ENCODE measurements around the gene ELL. TPM values are rescaled to one million over a fixed set of nuclear protein-coding genes. Genes with fewer than 3 reads are reported as not detected.

Gene ELL
- total RNA-seq, 1 donor: 19.9 TPM

DNA sequence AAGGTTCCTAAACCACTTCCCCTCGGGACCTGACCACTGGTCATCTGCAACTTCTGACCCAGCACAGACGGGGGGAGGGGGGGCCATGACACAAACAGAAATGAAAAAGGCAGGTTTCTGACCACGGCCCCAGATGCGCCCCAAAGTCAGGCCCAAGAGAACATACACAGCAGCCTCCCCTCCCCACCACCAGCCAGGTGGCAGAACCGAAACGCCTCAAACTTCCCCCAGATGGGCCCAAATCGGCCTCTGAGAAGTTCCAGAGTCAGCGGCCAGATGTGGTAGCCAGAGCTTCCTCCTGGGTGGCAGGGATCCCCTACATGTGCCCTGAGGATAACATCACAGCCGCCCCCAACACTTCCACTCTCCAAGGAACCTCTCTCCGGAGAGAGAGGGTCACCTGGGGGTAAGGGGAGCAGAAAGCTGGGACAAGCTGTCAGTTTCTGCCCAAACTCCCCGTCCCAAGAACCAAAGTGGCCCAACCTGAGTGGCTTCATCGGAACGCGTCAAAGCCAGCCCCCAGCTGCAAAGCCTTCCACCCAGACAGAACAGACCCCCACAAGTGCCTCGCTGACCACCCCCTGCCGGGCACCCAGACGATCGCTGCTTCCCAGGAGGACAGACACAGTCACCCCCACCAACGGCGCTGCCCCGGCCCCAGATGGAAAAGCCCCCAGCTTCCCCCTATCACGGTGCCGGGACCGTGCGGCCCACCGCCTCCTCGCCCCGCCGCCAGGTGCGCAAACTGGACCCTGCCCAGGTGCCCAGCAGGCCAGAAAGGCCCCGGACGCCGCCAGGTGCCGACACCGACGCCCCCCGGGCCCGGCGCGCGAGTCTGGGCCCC lies 800 bp downstream of the ELL start:
- peak; percentile 53 for DNase-seq (ENCODE audit: low read depth)
- peak overlapping the region; percentile 76 for H3K4me3 ChIP-seq (ENCODE audit: low read depth, low read length)
- TF ChIP-seq, protein P1, sequence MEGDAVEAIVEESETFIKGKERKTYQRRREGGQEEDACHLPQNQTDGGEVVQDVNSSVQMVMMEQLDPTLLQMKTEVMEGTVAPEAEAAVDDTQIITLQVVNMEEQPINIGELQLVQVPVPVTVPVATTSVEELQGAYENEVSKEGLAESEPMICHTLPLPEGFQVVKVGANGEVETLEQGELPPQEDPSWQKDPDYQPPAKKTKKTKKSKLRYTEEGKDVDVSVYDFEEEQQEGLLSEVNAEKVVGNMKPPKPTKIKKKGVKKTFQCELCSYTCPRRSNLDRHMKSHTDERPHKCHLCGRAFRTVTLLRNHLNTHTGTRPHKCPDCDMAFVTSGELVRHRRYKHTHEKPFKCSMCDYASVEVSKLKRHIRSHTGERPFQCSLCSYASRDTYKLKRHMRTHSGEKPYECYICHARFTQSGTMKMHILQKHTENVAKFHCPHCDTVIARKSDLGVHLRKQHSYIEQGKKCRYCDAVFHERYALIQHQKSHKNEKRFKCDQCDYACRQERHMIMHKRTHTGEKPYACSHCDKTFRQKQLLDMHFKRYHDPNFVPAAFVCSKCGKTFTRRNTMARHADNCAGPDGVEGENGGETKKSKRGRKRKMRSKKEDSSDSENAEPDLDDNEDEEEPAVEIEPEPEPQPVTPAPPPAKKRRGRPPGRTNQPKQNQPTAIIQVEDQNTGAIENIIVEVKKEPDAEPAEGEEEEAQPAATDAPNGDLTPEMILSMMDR (IDR thresholded peaks at IDR 0.05; ENCODE audit: insufficient read depth, low read depth, low read length): no peak

DNA sequence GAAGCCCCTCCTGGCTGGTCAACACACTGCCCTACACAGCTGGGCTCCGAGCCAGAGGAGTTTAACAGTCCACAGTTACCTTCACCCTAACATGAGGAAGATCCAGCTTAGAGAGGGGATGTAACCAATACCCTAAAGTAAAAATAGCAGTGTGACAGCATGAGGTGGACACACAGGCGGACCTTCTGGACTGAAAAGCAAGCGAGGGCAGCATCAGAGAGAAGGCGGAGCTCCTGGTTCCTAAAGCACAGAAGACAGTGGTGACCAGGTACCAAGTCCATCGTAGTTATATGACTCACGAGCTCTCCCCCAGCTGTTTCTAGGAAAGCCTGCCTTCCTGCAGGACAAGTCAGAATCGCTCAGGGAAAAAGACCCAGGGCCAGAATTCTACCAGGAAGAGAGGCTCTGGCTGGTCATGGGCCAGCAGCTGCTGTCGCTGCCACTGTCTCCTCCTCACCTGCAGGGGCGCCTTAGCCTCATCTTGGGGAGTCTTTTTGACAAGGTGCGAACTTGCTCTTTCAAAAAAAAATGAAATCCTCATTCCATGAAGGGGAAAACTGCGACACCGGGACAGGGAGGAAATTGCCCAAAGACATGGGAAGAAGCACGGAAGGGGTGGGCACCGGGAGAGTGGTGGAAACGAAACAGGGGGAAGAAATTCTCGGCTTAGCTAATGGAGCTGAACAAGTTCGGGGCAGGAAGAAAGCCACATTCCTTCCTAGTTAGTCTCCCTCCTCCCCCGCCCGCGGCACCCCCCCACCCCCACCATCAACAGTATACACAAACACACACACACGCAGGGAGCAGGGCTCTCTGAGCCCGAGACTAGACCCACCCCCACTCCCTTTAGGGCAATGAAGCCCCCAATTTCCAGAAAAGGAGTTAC lies 1.7 kb downstream of the ELL start:
- DNase-seq (ENCODE audit: low read depth): peak; percentile 84
- TF ChIP-seq, protein P1 (IDR thresholded peaks at IDR 0.05; ENCODE audit: insufficient read depth, low read depth, low read length): peak; percentile 68
- H3K4me3 ChIP-seq (ENCODE audit: low read depth, low read length): peak overlapping the region; percentile 76

DNA sequence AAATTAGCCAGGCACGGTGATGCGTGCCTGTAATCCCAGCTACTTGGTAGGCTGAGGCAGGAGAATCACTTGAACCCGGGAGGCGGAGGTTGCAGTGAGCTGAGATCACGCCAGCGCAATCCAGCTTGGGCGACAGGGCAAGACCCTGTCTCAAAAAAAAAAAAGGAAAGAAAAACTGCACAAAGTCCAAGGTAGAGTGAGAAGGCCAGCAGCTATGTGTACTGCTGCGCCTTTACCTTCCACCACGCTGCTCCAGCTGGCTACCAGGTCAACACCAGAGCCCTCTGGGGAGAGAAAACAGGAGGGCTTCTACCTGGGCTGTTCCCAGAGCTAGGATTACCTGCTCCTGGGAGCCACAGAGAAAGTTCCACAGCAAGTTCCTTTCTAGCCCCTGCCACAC lies 3.2 kb downstream of the ELL start:
- DNase-seq (ENCODE audit: low read depth): no peak
- TF ChIP-seq, protein P1 (IDR thresholded peaks at IDR 0.05; ENCODE audit: insufficient read depth, low read depth, low read length): no peak

DNA sequence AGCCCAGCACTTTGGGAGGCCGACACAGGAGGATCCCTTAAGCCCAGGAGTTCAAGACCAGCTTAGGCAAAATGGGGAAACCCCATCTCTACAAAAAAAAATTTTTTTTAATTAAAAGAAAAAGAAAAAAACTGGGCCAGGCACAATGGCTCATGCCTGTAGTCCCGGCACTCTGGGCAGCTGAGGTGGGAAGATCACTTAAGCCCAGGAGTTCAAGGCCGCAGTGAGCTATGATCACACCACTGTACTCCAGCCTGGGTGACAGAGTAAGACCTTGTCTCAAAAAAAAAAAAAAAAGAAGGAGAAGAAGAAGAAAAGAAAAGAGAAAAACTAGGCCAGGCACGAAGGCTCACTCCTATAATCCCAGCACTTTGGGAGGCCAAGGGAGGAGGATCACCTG lies 4.3 kb downstream of the ELL start:
- no peak overlapping the region for H3K4me3 ChIP-seq (ENCODE audit: low read depth, low read length)
- no peak for DNase-seq (ENCODE audit: low read depth)
- TF ChIP-seq, protein P1 (IDR thresholded peaks at IDR 0.05; ENCODE audit: insufficient read depth, low read depth, low read length): no peak

More for the DNA sequence above, 3.2 kb downstream of the ELL start:
- H3K4me3 ChIP-seq (ENCODE audit: low read depth, low read length): no peak overlapping the region

DNA sequence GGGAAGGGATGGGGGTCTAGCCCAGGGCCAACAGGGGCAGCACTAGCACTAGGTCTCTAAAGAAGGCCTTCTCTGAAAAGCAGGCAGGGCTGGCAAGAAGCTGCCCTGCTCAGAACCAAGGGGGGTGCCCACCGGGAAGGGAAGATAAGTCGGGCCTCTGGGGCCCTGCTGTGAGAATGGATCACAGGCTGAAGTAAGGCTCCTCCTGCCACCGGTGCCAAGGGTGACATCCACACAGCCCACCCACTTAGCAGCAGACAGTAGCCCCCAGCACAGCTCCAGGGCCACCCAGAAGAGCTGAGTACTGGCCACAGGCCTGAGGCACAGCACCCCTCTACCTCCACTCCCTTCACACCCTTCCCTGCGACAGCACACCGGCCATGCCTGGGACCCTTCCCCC lies 5.9 kb downstream of the ELL start:
- TF ChIP-seq, protein P1 (IDR thresholded peaks at IDR 0.05; ENCODE audit: insufficient read depth, low read depth, low read length): no peak
- DNase-seq (ENCODE audit: low read depth): no peak
- no peak overlapping the region for H3K4me3 ChIP-seq (ENCODE audit: low read depth, low read length)

DNA sequence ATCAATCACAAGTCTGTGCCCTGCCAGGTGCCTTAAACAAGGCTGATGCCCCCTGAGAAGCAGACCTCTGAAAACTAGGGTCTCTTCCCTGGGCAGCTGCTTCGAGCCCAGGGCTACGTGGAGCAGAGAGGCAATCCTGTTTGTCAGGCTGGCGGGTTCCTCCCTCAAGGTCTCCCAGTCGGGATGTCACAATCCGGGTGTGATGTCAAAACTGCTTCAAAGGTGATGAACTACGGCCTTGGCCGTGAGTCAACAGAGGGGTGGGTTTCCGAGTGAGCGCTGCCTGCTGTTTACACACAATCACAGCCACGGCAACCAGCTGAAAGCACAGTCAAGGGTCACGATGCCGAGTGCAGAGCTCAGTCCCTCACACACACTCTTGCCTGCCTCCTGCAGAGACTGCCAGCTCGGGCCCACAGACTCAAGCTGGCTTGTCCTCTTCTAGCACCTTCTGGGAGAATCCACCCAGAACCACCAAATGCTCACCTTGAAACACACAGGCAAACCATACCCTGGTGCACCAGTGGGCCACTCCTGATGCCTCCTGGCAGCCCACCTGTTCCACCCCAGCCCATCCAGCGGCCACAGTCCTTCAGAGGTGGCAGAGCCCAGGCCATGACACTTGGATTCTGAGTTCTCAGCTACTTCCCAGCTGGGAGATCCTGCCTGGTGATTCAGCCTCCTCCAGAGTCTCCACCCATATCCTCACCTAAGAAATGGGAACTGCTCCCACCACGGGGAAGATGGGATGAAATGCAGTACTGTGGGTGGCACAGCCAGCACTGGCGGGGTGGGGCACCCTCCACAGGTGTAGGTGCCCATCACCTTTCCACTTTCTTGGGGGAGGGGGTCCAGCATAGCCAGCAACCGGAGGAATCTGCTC lies 6.8 kb downstream of the ELL start:
- TF ChIP-seq, protein P1 (IDR thresholded peaks at IDR 0.05; ENCODE audit: insufficient read depth, low read depth, low read length): no peak
- no peak overlapping the region for H3K4me3 ChIP-seq (ENCODE audit: low read depth, low read length)
- DNase-seq (ENCODE audit: low read depth): peak; percentile 96

Measured in fibroblast of villous mesenchyme (primary cell).